ENCODE results near the gene ERC1.

GRCh38 chr12:1117371-1117770, 126.3 kb downstream of the ERC1 start:
- TF ChIP-seq CTCF (conservative IDR thresholded peaks at IDR 0.05; ENCODE audit: low read depth, low read length) (no peak), MAZ (IDR thresholded peaks at IDR 0.05; ENCODE audit: borderline replicate concordance, low read depth, low read length) (no peak), RAD21 (IDR thresholded peaks at IDR 0.05; ENCODE audit: low read length) (no peak), MXI1 (IDR thresholded peaks at IDR 0.05; ENCODE audit: borderline replicate concordance, low read depth, low read length) (no peak), RCOR1 (IDR thresholded peaks at IDR 0.05; ENCODE audit: insufficient replicate concordance, low read length) (no peak), SMC3 (IDR thresholded peaks at IDR 0.05; ENCODE audit: low read depth, low read length) (no peak), POLR2A (IDR thresholded peaks at IDR 0.05; ENCODE audit: low read depth, low read length) (no peak), MAFK (IDR thresholded peaks at IDR 0.05; ENCODE audit: low read depth, low read length) (no peak), CEBPB (IDR thresholded peaks at IDR 0.05; ENCODE audit: low read depth, low read length) (no peak), USF2 (IDR thresholded peaks at IDR 0.05; ENCODE audit: low read depth, low read length) (no peak)
